ENCODE results near the gene TERT. TPM values are rescaled to one million over a fixed set of nuclear protein-coding genes. Genes with fewer than 3 reads are reported as not detected.
"Not testable (repeated sequence)": the region's sequence is repeated elsewhere in the genome, so short reads cannot be mapped to it uniquely, and the experiment has no call there.

TERT gene
- total RNA-seq, 1 donor from 2014 or later = not detected

- no peak for DNase-seq (ENCODE audit: low spot score)
Observed at GRCh38 chr5:1278656-1279442, 16.0 kb downstream of the TERT start.

- DNase-seq (ENCODE audit: low spot score) = no peak
Observed at GRCh38 chr5:1278216-1278615, 16.7 kb downstream of the TERT start.

GRCh38 chr5:1277781-1278180, 17.1 kb downstream of the TERT start:
- no peak for DNase-seq (ENCODE audit: low spot score)

GRCh38 chr5:1277331-1277730, 17.5 kb downstream of the TERT start:
- no peak for DNase-seq (ENCODE audit: low spot score)

- DNase-seq (ENCODE audit: low spot score) = no peak
Observed at GRCh38 chr5:1276930-1277329, 17.9 kb downstream of the TERT start.

GRCh38 chr5:1275397-1276391, 19.2 kb downstream of the TERT start:
- DNase-seq (ENCODE audit: low spot score) = not testable (repeated sequence)

- DNase-seq (ENCODE audit: low spot score) = no peak
Observed at GRCh38 chr5:1274471-1274870, 20.4 kb downstream of the TERT start.

- DNase-seq (ENCODE audit: low spot score) = no peak
Observed at GRCh38 chr5:1273745-1274144, 21.1 kb downstream of the TERT start.

GRCh38 chr5:1272201-1272600, 22.7 kb downstream of the TERT start:
- no peak for DNase-seq (ENCODE audit: low spot score)

- no peak for DNase-seq (ENCODE audit: low spot score)
Observed at GRCh38 chr5:1270933-1271914, 23.6 kb downstream of the TERT start.

GRCh38 chr5:1270426-1270825, 24.4 kb downstream of the TERT start:
- no peak for DNase-seq (ENCODE audit: low spot score)

- no peak for DNase-seq (ENCODE audit: low spot score)
Observed at GRCh38 chr5:1268666-1269065, 26.2 kb downstream of the TERT start.

- DNase-seq (ENCODE audit: low spot score) = no peak
Observed at GRCh38 chr5:1268056-1268455, 26.8 kb downstream of the TERT start.

- not testable (repeated sequence) for DNase-seq (ENCODE audit: low spot score)
Observed at GRCh38 chr5:1267464-1267863, 27.4 kb downstream of the TERT start.

- no peak for DNase-seq (ENCODE audit: low spot score)
Observed at GRCh38 chr5:1266791-1267190, 28.1 kb downstream of the TERT start.

- DNase-seq (ENCODE audit: low spot score) = no peak
Observed at GRCh38 chr5:1265461-1266455, 29.1 kb downstream of the TERT start.

- DNase-seq (ENCODE audit: low spot score) = no peak
Observed at GRCh38 chr5:1265026-1265425, 29.8 kb downstream of the TERT start.

- no peak for DNase-seq (ENCODE audit: low spot score)
Observed at GRCh38 chr5:1264211-1264610, 30.7 kb downstream of the TERT start.

- DNase-seq (ENCODE audit: low spot score) = no peak
Observed at GRCh38 chr5:1262381-1262780, 32.5 kb downstream of the TERT start.

- no peak for DNase-seq (ENCODE audit: low spot score)
Observed at GRCh38 chr5:1261643-1262042, 33.2 kb downstream of the TERT start.

Measured in mucosa of gallbladder (tissue), 1 donor.